ENCODE data around the gene IHH. TPM values are rescaled to one million over a fixed set of nuclear protein-coding genes. Genes with fewer than 3 reads are reported as not detected.

The IHH gene
- total and polyA plus RNA-seq, 2 donors (not counting 1 experiment from before 2014, with no cell fraction given), result 0.15 to 0.22 TPM

GRCh38 chr2:219054956-219055903 lies 5.5 kb downstream of the IHH start:
- no peaks in the 10 kb centered on the region for H3K9me3 ChIP-seq (ENCODE audit: control extremely low read depth in 1 of 3, control insufficient read depth in 2 of 3, insufficient read depth in 1 of 3, low read length in 2 of 3)
- H3K4me3 ChIP-seq (ENCODE audit: control extremely low read depth in 1 of 5, extremely low read depth in 1 of 5, insufficient read depth in 1 of 5, low read depth in 2 of 5, low read length in 4 of 5), result no peak overlapping the region
- peaks cover 0 to 62% (median 29%) of the 10 kb centered on the region in 4 experiments for H3K27me3 ChIP-seq (replicated peaks in 1 of 4; ENCODE audit: control extremely low read depth in 1 of 4, control insufficient read depth in 3 of 4, insufficient read depth in 4 of 4, low read length in 3 of 4)
- Mint-ChIP-seq H3K27me3 (peaks cover 48% of the 10 kb centered on the region), H3K4me1 (peaks cover 21% of the 10 kb centered on the region), H3K9me3 (ENCODE audit: insufficient read depth) (no peaks in the 10 kb centered on the region), H3K27ac (no peak overlapping the region), H3K4me3 (no peak overlapping the region)
- no peak overlapping the region for H3K9ac ChIP-seq (ENCODE audit: low read length)
- TF ChIP-seq EZH2 (IDR thresholded peaks at IDR 0.05; ENCODE audit: borderline replicate concordance, insufficient read depth, low read depth, low read length, poor library complexity, severe bottlenecking) (no peak), CTCF (IDR thresholded peaks at IDR 0.05) (no peak)
- no peak for DNase-seq
- no peak for ATAC-seq (ENCODE audit: low read depth)
- H3K79me2 ChIP-seq (ENCODE audit: control insufficient read depth, insufficient read depth, low read length), result no peaks in the 10 kb centered on the region
- ChIA-PET POLR2A (no interaction called here), CTCF (interaction anchor here (1.5 to 9.5 kb wide), 3 partner anchors 11 to 100 kb away, joined by 5 to 117 read pairs (median 20); no protein-coding TSS in a partner anchor)
- no peak overlapping the region for H3K27ac ChIP-seq (ENCODE audit: low read length in 2 of 2)
- H3K4me2 ChIP-seq (replicated peaks; ENCODE audit: low read depth, low read length, poor library complexity, severe bottlenecking), result no peak overlapping the region
- no peak overlapping the region for H2AFZ ChIP-seq (ENCODE audit: insufficient read depth, low read depth, low read length, poor library complexity, severe bottlenecking)
- H4K20me1 ChIP-seq (ENCODE audit: control insufficient read depth, insufficient read depth, low read length, poor library complexity, severe bottlenecking), result no peaks in the 10 kb centered on the region
- H3K4me1 ChIP-seq (ENCODE audit: control insufficient read depth in 2 of 2, insufficient read depth in 2 of 2, low read length in 2 of 2), result peaks cover 30 to 32% of the 10 kb centered on the region in 2 donors
- WGBS (ENCODE audit: insufficient coverage), result 90% methylated on average over 41 of the region's 43 CpGs
- no peaks in the 10 kb centered on the region for H3K36me3 ChIP-seq (replicated peaks in 1 of 2; ENCODE audit: control extremely low read depth in 1 of 2, control insufficient read depth in 1 of 2, extremely low read depth in 1 of 2, insufficient read depth in 2 of 2, low read length in 1 of 2)
- intact Hi-C loops (cut with micrococcal nuclease), result loop anchor here (10.0 kb wide), 1 partner anchor 60 kb away; the partner anchor contains the start of gene CRYBA2

GRCh38 chr2:219049282-219049681 lies 11.4 kb downstream of the IHH start:
- intact Hi-C loops (cut with micrococcal nuclease), result no loop called here
- Histone ChIP-seq H4K20me1 (ENCODE audit: control insufficient read depth, insufficient read depth, low read length, poor library complexity, severe bottlenecking) (no peaks in the 10 kb centered on the region), H3K4me3 (ENCODE audit: control extremely low read depth in 1 of 5, extremely low read depth in 1 of 5, insufficient read depth in 1 of 5, low read depth in 2 of 5, low read length in 4 of 5) (no peak overlapping the region), H3K27ac (ENCODE audit: low read length in 2 of 2) (no peak overlapping the region), H3K4me2 (replicated peaks; ENCODE audit: low read depth, low read length, poor library complexity, severe bottlenecking) (no peak overlapping the region), H3K9me3 (ENCODE audit: control extremely low read depth in 1 of 3, control insufficient read depth in 2 of 3, insufficient read depth in 1 of 3, low read length in 2 of 3) (no peaks in the 10 kb centered on the region), H3K27me3 (replicated peaks in 1 of 4; ENCODE audit: control extremely low read depth in 1 of 4, control insufficient read depth in 3 of 4, insufficient read depth in 4 of 4, low read length in 3 of 4) (peaks cover 0 to 47% (median 15%) of the 10 kb centered on the region in 4 experiments), H3K9ac (ENCODE audit: low read length) (no peak overlapping the region), H3K79me2 (ENCODE audit: control insufficient read depth, insufficient read depth, low read length) (no peaks in the 10 kb centered on the region), H3K36me3 (replicated peaks in 1 of 2; ENCODE audit: control extremely low read depth in 1 of 2, control insufficient read depth in 1 of 2, extremely low read depth in 1 of 2, insufficient read depth in 2 of 2, low read length in 1 of 2) (no peaks in the 10 kb centered on the region), H3K4me1 (ENCODE audit: control insufficient read depth in 2 of 2, insufficient read depth in 2 of 2, low read length in 2 of 2) (no peaks in the 10 kb centered on the region), H2AFZ (ENCODE audit: insufficient read depth, low read depth, low read length, poor library complexity, severe bottlenecking) (no peak overlapping the region)
- no peak overlapping the region for H3K4me3 Mint-ChIP-seq
- H3K27ac Mint-ChIP-seq, result no peak overlapping the region
- ATAC-seq (ENCODE audit: low read depth) (no peak), DNase-seq (no peak)
- POLR2A ChIA-PET, result no interaction called here
- peaks cover 60% of the 10 kb centered on the region for H3K27me3 Mint-ChIP-seq
- H3K4me1 Mint-ChIP-seq, result no peaks in the 10 kb centered on the region
- 91% methylated on average over 4 of the region's 6 CpGs for WGBS (ENCODE audit: insufficient coverage)
- CTCF ChIA-PET, result interaction anchor here (1.5 to 2.6 kb wide), 2 partner anchors 19 to 105 kb away, joined by 3 to 8 read pairs; no protein-coding TSS in a partner anchor
- H3K9me3 Mint-ChIP-seq (ENCODE audit: insufficient read depth), result no peaks in the 10 kb centered on the region
- no peak for TF ChIP-seq EZH2 (IDR thresholded peaks at IDR 0.05; ENCODE audit: borderline replicate concordance, insufficient read depth, low read depth, low read length, poor library complexity, severe bottlenecking)
- no peak for TF ChIP-seq CTCF (IDR thresholded peaks at IDR 0.05)

Data from B cell (primary cell).